HEK293 (cell line): Measurements from ENCODE around the gene CLDN7.

ENCODE experiments used
- GLI4 ChIP-seq: fragments of 450-650 bp; formaldehyde crosslinking; IDR thresholded peaks from 2 replicates; pipeline ENCODE4 v1.5.1; 2016; ENCODE audit warnings: missing biosample characterization, missing genetic modification characterization
- GLIS1 ChIP-seq: fragments of 450-650 bp; formaldehyde crosslinking; IDR thresholded peaks from 2 replicates; pipeline ENCODE4 v1.5.1; 2016; ENCODE audit warnings: missing biosample characterization, missing genetic modification characterization
- HOXA7 ChIP-seq: sonication (generic); formaldehyde crosslinking; IDR thresholded peaks from 2 replicates; pipeline ENCODE4 v1.8.1; 2022; ENCODE audit warnings: missing genetic modification reagents, borderline replicate concordance
- PRDM4 ChIP-seq: fragments of 450-650 bp; formaldehyde crosslinking; IDR thresholded peaks from 2 replicates; pipeline ENCODE4 v1.5.1; 2017; ENCODE audit warnings: missing biosample characterization, missing genetic modification characterization
- REPIN1 ChIP-seq: fragments of 450-650 bp; formaldehyde crosslinking; IDR thresholded peaks from 2 replicates; pipeline ENCODE4 v1.5.1; 2017; ENCODE audit warnings: missing biosample characterization, missing genetic modification characterization, low read depth
- SP3 ChIP-seq: fragments of 450-650 bp; formaldehyde crosslinking; IDR thresholded peaks from 2 replicates; pipeline ENCODE4 v1.5.1; 2016; ENCODE audit warnings: missing biosample characterization, missing genetic modification characterization
- ZBTB1 ChIP-seq: fragments of 450-650 bp; formaldehyde crosslinking; IDR thresholded peaks from 2 replicates; pipeline ENCODE4 v1.5.1; 2016; ENCODE audit warnings: missing biosample characterization, missing genetic modification characterization
- ZBTB17 ChIP-seq: fragments of 450-650 bp; formaldehyde crosslinking; IDR thresholded peaks from 2 replicates; pipeline ENCODE4 v1.5.1; 2016; ENCODE audit warnings: missing biosample characterization, missing genetic modification characterization
- ZBTB49 ChIP-seq: fragments of 450-650 bp; formaldehyde crosslinking; IDR thresholded peaks from 2 replicates; pipeline ENCODE4 v1.5.1; 2016; ENCODE audit warnings: missing biosample characterization, missing genetic modification characterization, low read depth
- ZBTB7A ChIP-seq: fragments of 450-650 bp; formaldehyde crosslinking; IDR thresholded peaks from 2 replicates; pipeline ENCODE4 v1.5.1; 2016; ENCODE audit warnings: low read depth, missing biosample characterization, missing genetic modification characterization
- ZBTB8A ChIP-seq: fragments of 450-650 bp; formaldehyde crosslinking; IDR thresholded peaks from 2 replicates; pipeline ENCODE4 v1.5.1; 2016; ENCODE audit warnings: missing biosample characterization, missing genetic modification characterization
- ZFP3 ChIP-seq: fragments of 450-650 bp; formaldehyde crosslinking; IDR thresholded peaks from 2 replicates; pipeline ENCODE4 v1.5.1; 2016; ENCODE audit warnings: low read depth, missing biosample characterization, missing genetic modification characterization
- ZFP37 ChIP-seq: fragments of 450-650 bp; formaldehyde crosslinking; IDR thresholded peaks from 2 replicates; pipeline ENCODE4 v1.5.1; 2016; ENCODE audit warnings: missing biosample characterization, missing genetic modification characterization
- ZNF133 ChIP-seq: fragments of 450-650 bp; formaldehyde crosslinking; IDR thresholded peaks from 2 replicates; pipeline ENCODE4 v1.5.1; 2016; ENCODE audit warnings: missing biosample characterization, missing genetic modification characterization
- ZNF184 ChIP-seq: fragments of 450-650 bp; IDR thresholded peaks from 2 replicates; pipeline ENCODE4 v1.5.1; 2018; ENCODE audit warnings: missing biosample characterization, mild to moderate bottlenecking, missing genetic modification characterization
- ZNF211 ChIP-seq: fragments of 450-650 bp; formaldehyde crosslinking; IDR thresholded peaks from 2 replicates; pipeline ENCODE4 v1.5.1; 2016; ENCODE audit warnings: low read depth, missing biosample characterization, missing genetic modification characterization
- ZNF239 ChIP-seq: fragments of 450-650 bp; formaldehyde crosslinking; IDR thresholded peaks from 2 replicates; pipeline ENCODE4 v1.5.1; 2016; ENCODE audit warnings: missing biosample characterization, missing genetic modification characterization
- ZNF341 ChIP-seq: fragments of 450-650 bp; formaldehyde crosslinking; IDR thresholded peaks from 2 replicates; pipeline ENCODE4; 2016; ENCODE audit warnings: low read depth, missing biosample characterization, missing genetic modification characterization
- ZNF404 ChIP-seq: fragments of 450-650 bp; formaldehyde crosslinking; IDR thresholded peaks from 2 replicates; pipeline ENCODE4 v1.5.1; 2017; ENCODE audit warnings: missing biosample characterization, missing genetic modification characterization
- ZNF416 ChIP-seq: fragments of 450-650 bp; formaldehyde crosslinking; IDR thresholded peaks from 2 replicates; pipeline ENCODE4 v1.5.1; 2016; ENCODE audit warnings: missing biosample characterization, missing genetic modification characterization
- ZNF48 ChIP-seq: fragments of 450-650 bp; formaldehyde crosslinking; IDR thresholded peaks from 2 replicates; pipeline ENCODE4 v1.5.1; 2016; ENCODE audit warnings: missing biosample characterization, missing genetic modification characterization
- ZNF518A ChIP-seq: fragments of 450-650 bp; formaldehyde crosslinking; conservative IDR thresholded peaks from 2 replicates; pipeline ENCODE4 v1.5.1; 2016; ENCODE audit warnings: low read depth, missing biosample characterization, missing genetic modification characterization
- ZNF555 ChIP-seq: fragments of 450-650 bp; formaldehyde crosslinking; conservative IDR thresholded peaks from 2 replicates; pipeline ENCODE4 v1.5.1; 2017; ENCODE audit warnings: missing biosample characterization, mild to moderate bottlenecking, missing genetic modification characterization, inconsistent platforms
- ZNF561 ChIP-seq: fragments of 450-650 bp; IDR thresholded peaks from 2 replicates; pipeline ENCODE4 v1.5.1; 2018; ENCODE audit warnings: missing biosample characterization, missing genetic modification characterization, borderline replicate concordance
- ZNF571 ChIP-seq: fragments of 450-650 bp; formaldehyde crosslinking; IDR thresholded peaks from 2 replicates; pipeline ENCODE4 v1.5.0; 2017; ENCODE audit warnings: missing biosample characterization, missing genetic modification characterization
- ZNF658 ChIP-seq: fragments of 450-650 bp; formaldehyde crosslinking; IDR thresholded peaks from 2 replicates; pipeline ENCODE4; 2016; ENCODE audit warnings: missing biosample characterization, missing genetic modification characterization
- ZNF664 ChIP-seq: fragments of 450-650 bp; formaldehyde crosslinking; IDR thresholded peaks from 2 replicates; pipeline ENCODE4 v1.5.1; 2016; ENCODE audit warnings: missing biosample characterization, missing genetic modification characterization
- ZNF785 ChIP-seq: fragments of 450-650 bp; formaldehyde crosslinking; IDR thresholded peaks from 2 replicates; pipeline ENCODE4 v1.5.1; 2016; ENCODE audit warnings: missing biosample characterization, missing genetic modification characterization
- ZNF837 ChIP-seq: fragments of 450-650 bp; formaldehyde crosslinking; IDR thresholded peaks from 2 replicates; pipeline ENCODE4 v1.5.1; 2016; ENCODE audit warnings: missing biosample characterization, missing genetic modification characterization
- ZSCAN16 ChIP-seq: fragments of 450-650 bp; formaldehyde crosslinking; IDR thresholded peaks from 2 replicates; pipeline ENCODE4 v1.5.1; 2016; ENCODE audit warnings: missing biosample characterization, missing genetic modification characterization
- TF ChIP-seq, protein P1 (sequence below): fragments of 450-650 bp; formaldehyde crosslinking; IDR thresholded peaks from 2 replicates; pipeline ENCODE4 v1.5.1; 2016; ENCODE audit warnings: missing biosample characterization, missing genetic modification characterization

Gene CLDN7

DNA sequence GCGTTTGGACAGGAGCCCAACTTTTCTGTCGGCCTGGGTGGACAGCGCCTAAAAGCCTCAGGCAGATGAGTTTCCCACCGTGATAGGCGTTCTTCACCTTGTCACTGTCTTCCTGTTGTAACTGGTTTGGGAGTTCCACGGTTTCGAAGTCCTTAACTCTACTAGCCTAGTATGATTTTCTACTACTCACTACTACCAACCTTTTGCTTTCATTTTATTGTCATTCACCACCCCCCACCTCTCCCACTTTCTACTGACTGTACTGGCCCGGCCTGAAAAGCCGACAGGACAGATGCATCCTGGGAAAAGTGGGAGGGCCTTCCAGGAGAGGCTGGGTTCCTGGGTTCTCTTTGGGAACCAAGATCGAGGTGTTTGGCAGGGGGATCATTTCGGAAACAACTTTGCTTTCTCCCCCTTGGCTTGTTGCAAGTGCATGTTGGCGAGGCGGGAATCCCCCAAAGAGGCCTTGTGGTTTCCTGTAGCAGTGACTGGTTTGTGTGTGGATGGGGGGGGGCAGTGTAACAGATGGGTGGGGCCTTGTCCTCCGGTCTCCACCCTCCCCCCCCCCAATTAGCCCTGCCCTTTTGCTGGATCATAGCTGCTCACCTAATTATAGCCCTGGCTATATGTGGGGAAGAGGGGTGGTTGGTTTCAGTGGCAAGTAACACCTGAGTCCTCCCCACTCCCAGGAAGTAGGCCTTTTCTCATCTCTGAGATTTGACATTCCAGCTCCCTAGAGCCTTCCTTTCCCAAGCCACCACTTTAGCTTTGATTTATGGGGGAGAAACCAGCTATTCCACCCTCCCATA, 46.6 kb upstream of the CLDN7 start (continued):
- TF ChIP-seq ZNF518A (no peak), ZBTB49 (tag by site-specific recombination) (no peak), SP3 (tag by site-specific recombination) (peak; percentile 86), ZNF837 (tag by site-specific recombination) (no peak), ZNF184 (no peak), ZFP37 (tag by site-specific recombination) (no peak), ZNF664 (tag by site-specific recombination) (peak; percentile 99), ZNF416 (tag by site-specific recombination) (no peak), ZBTB1 (tag by site-specific recombination) (no peak), ZSCAN16 (tag by site-specific recombination) (no peak), ZNF404 (tag by site-specific recombination) (no peak), ZNF658 (tag by site-specific recombination) (no peak), ZNF133 (tag by site-specific recombination) (no peak), REPIN1 (tag by site-specific recombination) (no peak), ZFP3 (tag by site-specific recombination) (no peak), PRDM4 (no peak), GLI4 (tag by site-specific recombination) (no peak), ZNF561 (tag by site-specific recombination) (no peak), ZNF555 (tag by site-specific recombination) (no peak), ZBTB7A (tag by site-specific recombination) (no peak), ZNF48 (tag by site-specific recombination) (no peak), ZNF239 (tag by site-specific recombination) (no peak), ZNF211 (tag by site-specific recombination) (no peak), ZBTB17 (tag by site-specific recombination) (peak; percentile 91), GLIS1 (peak; percentile 26; the same call in 1 of the 2 replicates), ZNF341 (peak; percentile 79), HOXA7 (no peak), ZNF571 (no peak), ZBTB8A (tag by site-specific recombination) (peak; percentile 60), ZNF785 (tag by site-specific recombination) (no peak)
- TF ChIP-seq, protein P1, sequence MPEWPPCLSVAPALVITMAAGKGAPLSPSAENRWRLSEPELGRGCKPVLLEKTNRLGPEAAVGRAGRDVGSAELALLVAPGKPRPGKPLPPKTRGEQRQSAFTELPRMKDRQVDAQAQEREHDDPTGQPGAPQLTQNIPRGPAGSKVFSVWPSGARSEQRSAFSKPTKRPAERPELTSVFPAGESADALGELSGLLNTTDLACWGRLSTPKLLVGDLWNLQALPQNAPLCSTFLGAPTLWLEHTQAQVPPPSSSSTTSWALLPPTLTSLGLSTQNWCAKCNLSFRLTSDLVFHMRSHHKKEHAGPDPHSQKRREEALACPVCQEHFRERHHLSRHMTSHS (tag by site-specific recombination), result no peak
